Measurements from ENCODE around the gene CACNA2D3. TPM values are rescaled to one million over a fixed set of nuclear protein-coding genes. Genes with fewer than 3 reads are reported as not detected.
"Not testable (repeated sequence)": the region's sequence is repeated elsewhere in the genome, so short reads cannot be mapped to it uniquely, and the experiment has no call there.

The CACNA2D3 gene
- polyA plus RNA-seq, 1 donor = 0.97 TPM

- Histone ChIP-seq H3K4me1 (ENCODE audit: control insufficient read depth, insufficient read depth, low read length) (no peaks in the 10 kb centered on the region), H3K9me3 (ENCODE audit: control insufficient read depth, low read depth, low read length) (no peaks in the 10 kb centered on the region), H3K27me3 (ENCODE audit: control insufficient read depth, insufficient read depth, low read length) (no peaks in the 10 kb centered on the region), H3K4me3 (ENCODE audit: low read length) (no peak overlapping the region), H3K27ac (ENCODE audit: low read length) (no peak overlapping the region), H3K36me3 (ENCODE audit: control insufficient read depth, insufficient read depth, low read length) (no peaks in the 10 kb centered on the region)
- DNase-seq = no peak
- WGBS (ENCODE audit: insufficient coverage, low lambda C conversion rate) = no CpG with 5 or more reads among the region's 6 CpGs
Observed at GRCh38 chr3:54632834-54633233, 510.5 kb downstream of the CACNA2D3 start.

GRCh38 chr3:54633444-54634121 lies 511.2 kb downstream of the CACNA2D3 start:
- no peaks in the 10 kb centered on the region for H3K27me3 ChIP-seq (ENCODE audit: control insufficient read depth, insufficient read depth, low read length)

GRCh38 chr3:54634122-54634469 lies 511.7 kb downstream of the CACNA2D3 start:
- WGBS (ENCODE audit: insufficient coverage, low lambda C conversion rate) = 88% methylated on average over 1 of the region's 3 CpGs
- DNase-seq = no peak
- no peak overlapping the region for H3K27ac ChIP-seq (ENCODE audit: low read length)
- H3K9me3 ChIP-seq (ENCODE audit: control insufficient read depth, low read depth, low read length) = no peaks in the 10 kb centered on the region
- peaks cover 3% of the 10 kb centered on the region for H3K27me3 ChIP-seq (ENCODE audit: control insufficient read depth, insufficient read depth, low read length)
- H3K36me3 ChIP-seq (ENCODE audit: control insufficient read depth, insufficient read depth, low read length) = no peaks in the 10 kb centered on the region
- no peak overlapping the region for H3K4me3 ChIP-seq (ENCODE audit: low read length)
- no peaks in the 10 kb centered on the region for H3K4me1 ChIP-seq (ENCODE audit: control insufficient read depth, insufficient read depth, low read length)

More at GRCh38 chr3:54633444-54634121, 511.2 kb downstream of the CACNA2D3 start:
- DNase-seq = no peak
- H3K9me3 ChIP-seq (ENCODE audit: control insufficient read depth, low read depth, low read length) = no peaks in the 10 kb centered on the region
- no peak overlapping the region for H3K4me3 ChIP-seq (ENCODE audit: low read length)
- H3K4me1 ChIP-seq (ENCODE audit: control insufficient read depth, insufficient read depth, low read length) = no peaks in the 10 kb centered on the region
- 100% methylated on average over 4 of the region's 10 CpGs for whole genome bisulfite sequencing (ENCODE audit: insufficient coverage, low lambda C conversion rate)
- H3K27ac ChIP-seq (ENCODE audit: low read length) = no peak overlapping the region
- H3K36me3 ChIP-seq (ENCODE audit: control insufficient read depth, insufficient read depth, low read length) = no peaks in the 10 kb centered on the region

- not testable (repeated sequence) for H3K27ac ChIP-seq (ENCODE audit: low read length); H3K9me3 ChIP-seq (ENCODE audit: control insufficient read depth, low read depth, low read length); H3K36me3 ChIP-seq (ENCODE audit: control insufficient read depth, insufficient read depth, low read length); DNase-seq; H3K4me3 ChIP-seq (ENCODE audit: low read length); H3K27me3 ChIP-seq (ENCODE audit: control insufficient read depth, insufficient read depth, low read length); H3K4me1 ChIP-seq (ENCODE audit: control insufficient read depth, insufficient read depth, low read length)
- no CpG with 5 or more reads among the region's 12 CpGs for WGBS (ENCODE audit: insufficient coverage, low lambda C conversion rate)
Observed at GRCh38 chr3:54639790-54640372, 517.5 kb downstream of the CACNA2D3 start.

GRCh38 chr3:54641226-54642014 lies 519.1 kb downstream of the CACNA2D3 start:
- peaks cover 10% of the 10 kb centered on the region for H3K27me3 ChIP-seq (ENCODE audit: control insufficient read depth, insufficient read depth, low read length)
- H3K4me1 ChIP-seq (ENCODE audit: control insufficient read depth, insufficient read depth, low read length) = no peaks in the 10 kb centered on the region
- no CpG with 5 or more reads among the region's 2 CpGs for WGBS (ENCODE audit: insufficient coverage, low lambda C conversion rate)
- no peaks in the 10 kb centered on the region for H3K36me3 ChIP-seq (ENCODE audit: control insufficient read depth, insufficient read depth, low read length)
- no peaks in the 10 kb centered on the region for H3K9me3 ChIP-seq (ENCODE audit: control insufficient read depth, low read depth, low read length)
- no peak for DNase-seq
- H3K27ac ChIP-seq (ENCODE audit: low read length) = no peak overlapping the region
- H3K4me3 ChIP-seq (ENCODE audit: low read length) = no peak overlapping the region

- Histone ChIP-seq H3K9me3 (ENCODE audit: control insufficient read depth, low read depth, low read length) (no peaks in the 10 kb centered on the region), H3K4me3 (ENCODE audit: low read length) (no peak overlapping the region), H3K4me1 (ENCODE audit: control insufficient read depth, insufficient read depth, low read length) (no peaks in the 10 kb centered on the region), H3K27me3 (ENCODE audit: control insufficient read depth, insufficient read depth, low read length) (peaks cover 10% of the 10 kb centered on the region), H3K27ac (ENCODE audit: low read length) (no peak overlapping the region), H3K36me3 (ENCODE audit: control insufficient read depth, insufficient read depth, low read length) (no peaks in the 10 kb centered on the region)
- DNase-seq = no peak
- no CpG with 5 or more reads among the region's 6 CpGs for WGBS (ENCODE audit: insufficient coverage, low lambda C conversion rate)
Observed at GRCh38 chr3:54642147-54642546, 519.8 kb downstream of the CACNA2D3 start.

- H3K4me1 ChIP-seq (ENCODE audit: control insufficient read depth, insufficient read depth, low read length) = no peaks in the 10 kb centered on the region
- no peaks in the 10 kb centered on the region for H3K36me3 ChIP-seq (ENCODE audit: control insufficient read depth, insufficient read depth, low read length)
- H3K9me3 ChIP-seq (ENCODE audit: control insufficient read depth, low read depth, low read length) = no peaks in the 10 kb centered on the region
- H3K27me3 ChIP-seq (ENCODE audit: control insufficient read depth, insufficient read depth, low read length) = no peaks in the 10 kb centered on the region
- no peak overlapping the region for H3K27ac ChIP-seq (ENCODE audit: low read length)
- no peak for DNase-seq
- no peak overlapping the region for H3K4me3 ChIP-seq (ENCODE audit: low read length)
Observed at GRCh38 chr3:54647721-54648120, 525.4 kb downstream of the CACNA2D3 start.

- Histone ChIP-seq H3K27ac (ENCODE audit: low read length) (no peak overlapping the region), H3K4me3 (ENCODE audit: low read length) (no peak overlapping the region), H3K4me1 (ENCODE audit: control insufficient read depth, insufficient read depth, low read length) (no peaks in the 10 kb centered on the region), H3K9me3 (ENCODE audit: control insufficient read depth, low read depth, low read length) (no peaks in the 10 kb centered on the region), H3K36me3 (ENCODE audit: control insufficient read depth, insufficient read depth, low read length) (no peaks in the 10 kb centered on the region), H3K27me3 (ENCODE audit: control insufficient read depth, insufficient read depth, low read length) (no peaks in the 10 kb centered on the region)
- DNase-seq = no peak
Observed at GRCh38 chr3:54649551-54649950, 527.2 kb downstream of the CACNA2D3 start.

- Histone ChIP-seq H3K36me3 (ENCODE audit: control insufficient read depth, insufficient read depth, low read length) (no peaks in the 10 kb centered on the region), H3K4me1 (ENCODE audit: control insufficient read depth, insufficient read depth, low read length) (no peaks in the 10 kb centered on the region), H3K9me3 (ENCODE audit: control insufficient read depth, low read depth, low read length) (no peaks in the 10 kb centered on the region), H3K27ac (ENCODE audit: low read length) (no peak overlapping the region), H3K4me3 (ENCODE audit: low read length) (no peak overlapping the region), H3K27me3 (ENCODE audit: control insufficient read depth, insufficient read depth, low read length) (no peaks in the 10 kb centered on the region)
- no CpG with 5 or more reads among the region's 6 CpGs for WGBS (ENCODE audit: insufficient coverage, low lambda C conversion rate)
- DNase-seq = no peak
Observed at GRCh38 chr3:54653456-54654195, 531.3 kb downstream of the CACNA2D3 start.

GRCh38 chr3:54654776-54655175 lies 532.4 kb downstream of the CACNA2D3 start:
- no peaks in the 10 kb centered on the region for H3K27me3 ChIP-seq (ENCODE audit: control insufficient read depth, insufficient read depth, low read length)
- no peaks in the 10 kb centered on the region for H3K36me3 ChIP-seq (ENCODE audit: control insufficient read depth, insufficient read depth, low read length)
- DNase-seq = no peak
- H3K4me3 ChIP-seq (ENCODE audit: low read length) = no peak overlapping the region
- H3K4me1 ChIP-seq (ENCODE audit: control insufficient read depth, insufficient read depth, low read length) = no peaks in the 10 kb centered on the region
- H3K9me3 ChIP-seq (ENCODE audit: control insufficient read depth, low read depth, low read length) = no peaks in the 10 kb centered on the region
- H3K27ac ChIP-seq (ENCODE audit: low read length) = no peak overlapping the region
- WGBS (ENCODE audit: insufficient coverage, low lambda C conversion rate) = no CpG with 5 or more reads among the region's 4 CpGs
